Thoracic aorta (tissue), 2 donors: ENCODE data around the gene TUBA4B. TPM values are rescaled to one million over a fixed set of nuclear protein-coding genes. Genes with fewer than 3 reads are reported as not detected.

Experiments
- ATAC-seq: fragments of 150-250 bp; one replicate; pipeline ENCODE4 v1.8.0; 2017; ENCODE audit warnings: low read depth; ENCODE audit not compliant: insufficient number of reproducible peaks, low FRiP score
- DNase-seq: peaks from one replicate; pipeline ENCODE4 v3.0.0-alpha.2; 2020; ENCODE audit warnings: low spot score
- H3K27ac ChIP-seq, 2 donors: fragments of 200-600 bp; sonication (generic); 1 replicate in 1 of 2; 2 replicates in 1 of 2; pipeline ENCODE4 v1.5.1; 2016; ENCODE audit warnings: mild to moderate bottlenecking in 2 of 2, moderate library complexity in 2 of 2
- H3K27me3 ChIP-seq: fragments of 200-600 bp; sonication (generic); replicated peaks from 2 replicates; pipeline ENCODE4 v1.6.0; 2016; ENCODE audit warnings: mild to moderate bottlenecking; ENCODE audit not compliant: insufficient read depth
- H3K36me3 ChIP-seq: fragments of 200-600 bp; sonication (generic); one replicate; pipeline ENCODE4 v1.5.1; 2016
- H3K4me1 ChIP-seq, 2 donors: fragments of 200-600 bp; sonication (generic); 1 replicate in 1 of 2; 2 replicates in 1 of 2; pipeline versions ENCODE4 v1.5.1 to v1.6.0; 2016; ENCODE audit warnings: low read depth in 2 of 2, mild to moderate bottlenecking in 1 of 2; ENCODE audit not compliant: control insufficient read depth in 1 of 2
- H3K4me3 ChIP-seq: fragments of 200-600 bp; sonication (generic); 2 replicates; pipeline ENCODE4 v1.5.1; 2016; ENCODE audit warnings: mild to moderate bottlenecking
- H3K9me3 ChIP-seq: fragments of 200-600 bp; sonication (generic); 2 replicates; pipeline ENCODE4 v1.5.1; 2016
- CTCF ChIP-seq: fragments of 200-600 bp; sonication (generic); IDR thresholded peaks from one replicate; pipeline ENCODE4 v1.5.1; 2019; ENCODE audit warnings: antibody characterized with exemption
- total RNA-seq, 2 donors: library from RNA; depleted of rRNA; stranded (reverse); fragments of >200 nt; gene quantifications; one replicate each; pipeline versions ENCODE4 v1.1.0 to v1.2.3, GENCODE V29; 2016

TUBA4B gene
- total RNA-seq, 2 donors from 2014 or later: not detected

DNA sequence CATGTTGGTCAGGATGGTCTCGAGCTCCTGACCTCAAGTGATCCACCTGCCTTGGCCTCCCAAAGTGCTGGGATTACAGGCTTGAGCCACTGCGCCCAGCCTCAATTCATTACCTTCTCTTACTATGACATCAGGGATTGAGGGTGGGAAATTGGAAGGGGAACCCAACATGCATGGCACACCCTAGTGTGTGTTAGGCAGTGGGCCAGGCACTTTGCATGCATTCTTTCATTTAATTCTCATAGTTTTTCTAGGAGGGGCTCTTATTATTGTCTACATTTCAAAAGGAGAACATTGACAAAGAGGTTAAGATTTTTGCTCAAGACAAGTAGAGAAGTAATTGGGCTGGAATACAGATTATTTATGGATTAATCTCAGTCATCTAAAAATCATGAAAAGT is 15.3 kb downstream of the TUBA4B start:
- ATAC-seq: no peak
- Histone ChIP-seq H3K4me1 (no peaks in the 10 kb centered on the region), H3K36me3 (no peaks in the 10 kb centered on the region), H3K27ac (no peak overlapping the region), H3K27me3 (no peaks in the 10 kb centered on the region), H3K9me3 (no peaks in the 10 kb centered on the region), H3K4me3 (no peak overlapping the region)
- DNase-seq: no peak
- no peak for TF ChIP-seq CTCF

DNA sequence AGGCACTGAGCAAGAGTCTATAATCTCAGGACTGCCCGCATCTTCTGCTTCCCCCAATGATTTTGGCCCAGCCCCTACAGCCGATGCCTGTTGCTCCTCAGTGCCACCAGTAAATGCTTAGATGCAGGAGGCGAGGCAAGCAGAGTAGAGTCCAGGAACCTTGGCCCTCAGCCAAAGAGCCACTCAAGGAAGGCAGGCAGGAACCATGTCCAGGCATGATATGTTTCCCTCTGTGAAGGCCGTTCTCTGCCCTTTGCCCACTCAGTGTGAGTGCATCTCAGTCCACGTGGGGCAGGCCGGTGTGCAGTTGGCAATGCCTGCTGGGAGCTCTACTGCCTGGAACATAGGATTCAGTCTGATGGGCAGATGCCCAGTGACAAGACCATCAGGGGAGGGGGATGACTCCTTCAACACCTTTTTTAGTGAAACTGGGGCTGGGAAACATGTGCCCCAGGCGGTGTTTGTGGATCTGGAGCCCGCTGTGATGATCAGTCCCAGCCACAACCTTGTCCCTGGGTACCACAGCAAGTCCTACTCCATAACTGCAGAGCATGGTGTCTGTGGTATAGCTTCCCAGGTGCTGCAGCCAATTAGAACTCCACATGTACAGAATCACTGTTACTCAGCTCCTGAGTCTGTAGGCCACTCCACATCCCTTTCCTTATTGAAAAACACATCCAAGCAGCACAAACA is 16.5 kb downstream of the TUBA4B start:
- no peaks in the 10 kb centered on the region for H3K9me3 ChIP-seq
- TF ChIP-seq CTCF: no peak
- H3K36me3 ChIP-seq: no peaks in the 10 kb centered on the region
- peaks cover 6 to 10% of the 10 kb centered on the region in 2 donors for H3K4me1 ChIP-seq
- H3K27me3 ChIP-seq: no peaks in the 10 kb centered on the region
- no peak overlapping the region for H3K27ac ChIP-seq
- no peak overlapping the region for H3K4me3 ChIP-seq
- ATAC-seq (no peak), DNase-seq (no peak)

- Histone ChIP-seq H3K4me1 (peaks cover 6 to 14% of the 10 kb centered on the region in 2 donors), H3K27ac (no peak overlapping the region), H3K36me3 (no peaks in the 10 kb centered on the region), H3K4me3 (no peak overlapping the region), H3K9me3 (no peaks in the 10 kb centered on the region), H3K27me3 (no peaks in the 10 kb centered on the region)
- TF ChIP-seq CTCF: no peak
- DNase-seq (no peak), ATAC-seq (no peak)
These were observed 17.0 kb downstream of the TUBA4B start for GRCh38 chr2:219270055-219270372.

DNA sequence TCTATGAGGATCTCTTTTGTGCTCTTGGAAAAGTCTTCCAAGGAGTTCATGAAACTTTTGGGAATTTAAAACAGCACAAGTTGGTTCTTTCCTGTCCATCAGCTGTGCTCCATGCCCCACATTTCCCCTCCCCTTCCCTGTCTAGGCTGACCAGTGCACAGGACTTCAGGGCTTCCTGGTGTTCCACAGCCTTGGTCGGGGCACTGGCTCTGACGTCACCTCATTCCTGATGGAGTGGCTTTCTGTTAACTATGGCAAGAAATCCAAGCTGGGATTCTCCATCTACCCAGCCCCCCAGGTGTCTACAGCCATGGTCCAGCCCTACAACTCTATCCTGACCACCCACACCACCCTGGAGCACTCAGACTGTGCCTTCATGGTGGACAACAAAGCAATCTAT is 18.0 kb downstream of the TUBA4B start:
- Histone ChIP-seq H3K4me3 (no peak overlapping the region), H3K36me3 (no peaks in the 10 kb centered on the region), H3K27ac (no peak overlapping the region), H3K4me1 (peaks cover 6 to 18% of the 10 kb centered on the region in 2 donors), H3K9me3 (no peaks in the 10 kb centered on the region), H3K27me3 (no peaks in the 10 kb centered on the region)
- no peak for TF ChIP-seq CTCF
- DNase-seq (no peak), ATAC-seq (no peak)

DNA sequence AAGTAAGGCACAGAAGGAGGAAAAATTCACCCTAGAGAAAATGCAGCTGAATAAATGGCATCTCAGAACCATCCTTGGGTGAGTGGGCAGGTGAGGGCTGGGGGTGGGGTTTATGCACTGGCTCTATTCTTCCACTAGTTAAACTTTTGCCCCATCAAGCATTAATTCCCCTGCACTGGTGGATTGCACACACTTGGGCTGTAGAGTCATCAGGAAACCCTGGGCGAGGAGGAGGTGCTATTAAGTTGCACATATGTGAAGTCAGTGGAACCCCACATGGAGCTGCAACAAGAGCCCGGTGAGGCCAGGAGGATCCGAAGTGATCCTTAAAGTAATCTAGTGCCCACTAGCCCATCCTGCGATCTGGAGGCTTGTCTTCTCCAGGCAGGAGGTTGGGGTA is 19.3 kb downstream of the TUBA4B start:
- DNase-seq (no peak), ATAC-seq (no peak)
- Histone ChIP-seq H3K27me3 (no peaks in the 10 kb centered on the region), H3K9me3 (no peaks in the 10 kb centered on the region), H3K4me3 (no peak overlapping the region), H3K27ac (no peak overlapping the region), H3K4me1 (peaks cover 6 to 18% of the 10 kb centered on the region in 2 donors), H3K36me3 (no peaks in the 10 kb centered on the region)
- no peak for TF ChIP-seq CTCF
